SH-SY5Y (cell line): ENCODE results near the gene SUMO3.

Source experiments
- GATA2 ChIP-seq: IDR thresholded peaks from 2 replicates; pipeline ENCODE4 v1.6.1; 2011; ENCODE audit warnings: mild to moderate bottlenecking, low read depth, low read length
- GATA3 ChIP-seq: IDR thresholded peaks from 2 replicates; pipeline ENCODE4 v1.6.1; 2011; ENCODE audit warnings: low read depth, mild to moderate bottlenecking, low read length, moderate library complexity

DNA sequence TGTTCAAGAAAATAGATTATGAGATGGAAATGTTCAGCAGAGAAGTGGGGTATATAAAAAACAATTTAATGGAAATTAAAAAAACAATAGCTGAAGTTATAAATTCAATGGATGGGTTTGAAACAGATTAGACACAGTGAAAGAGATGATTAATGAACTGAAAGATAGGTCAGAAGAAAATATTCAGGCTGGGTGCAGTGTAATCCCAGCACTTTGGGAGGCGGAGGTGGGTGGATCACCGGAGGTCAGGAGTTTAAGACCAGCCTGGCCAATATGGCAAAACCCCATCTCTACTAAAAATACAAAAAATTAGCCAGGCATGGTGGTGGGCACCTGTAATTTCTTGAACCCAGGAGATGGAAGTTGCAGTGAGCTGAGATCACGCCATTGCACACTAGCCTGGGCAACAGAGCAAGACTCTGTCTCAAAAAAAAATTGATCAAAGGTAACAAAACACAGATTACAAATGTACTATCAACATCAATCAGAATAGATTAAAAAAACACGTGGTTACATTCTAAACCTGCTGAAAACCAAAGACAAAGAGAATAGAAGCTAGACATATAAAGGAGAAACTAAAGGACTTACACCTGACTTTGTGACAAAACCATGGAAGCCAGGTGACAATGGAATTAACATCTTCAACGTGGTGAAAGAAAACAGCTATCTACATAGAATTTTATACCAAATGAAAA is 4.8 kb upstream of the SUMO3 start:
- TF ChIP-seq GATA2: no peak
- TF ChIP-seq GATA3: no peak
